Mesenchymal stem cell (in vitro differentiated cells and primary cell): Measurements from ENCODE around the gene ADAMTS17.
A peak's percentile ranks its signal among the peaks of the same experiment; 100 is the strongest.

ENCODE experiments used
- DNase-seq: peaks from one replicate; pipeline ENCODE4 v3.0.0-alpha.2; 2013
- H2AFZ ChIP-seq: one replicate; pipeline ENCODE4 v1.6.1; 2013; ENCODE audit warnings: low read depth, mild to moderate bottlenecking, control low read depth, inconsistent platforms, low read length, moderate library complexity
- H2AK5ac ChIP-seq: 2 replicates; pipeline ENCODE4 v1.6.1; 2013; ENCODE audit warnings: low read length, moderate library complexity, mild to moderate bottlenecking, inconsistent platforms; ENCODE audit not compliant: severe bottlenecking
- H2BK120ac ChIP-seq: one replicate; pipeline ENCODE4 v1.6.1; 2013; ENCODE audit warnings: low read depth, mild to moderate bottlenecking, inconsistent platforms, low read length, moderate library complexity
- H2BK12ac ChIP-seq, 2 experiments: one replicate each; pipeline ENCODE4 v1.6.1; 2013; ENCODE audit warnings: inconsistent platforms in 2 of 2, low read length in 2 of 2, mild to moderate bottlenecking in 2 of 2, moderate library complexity in 2 of 2, control low read depth in 1 of 2
- H2BK15ac ChIP-seq: one replicate; pipeline ENCODE4 v1.6.1; 2013; ENCODE audit warnings: mild to moderate bottlenecking, low read depth, inconsistent platforms; ENCODE audit not compliant: poor library complexity, severe bottlenecking
- H2BK5ac ChIP-seq: 2 replicates; pipeline ENCODE4 v1.6.1; 2013; ENCODE audit warnings: low read depth, mild to moderate bottlenecking, low read length, control low read depth, inconsistent platforms; ENCODE audit not compliant: poor library complexity, severe bottlenecking
- H3K14ac ChIP-seq, 2 experiments: one replicate each; pipeline ENCODE4 v1.6.1; 2013; ENCODE audit warnings: inconsistent platforms in 2 of 2, low read length in 2 of 2, control low read depth in 1 of 2, mild to moderate bottlenecking in 1 of 2, moderate library complexity in 1 of 2
- H3K18ac ChIP-seq, 2 experiments: one replicate each; pipeline ENCODE4 v1.6.1; 2013; ENCODE audit warnings: inconsistent platforms in 2 of 2, low read length in 2 of 2, control low read depth in 1 of 2, low read depth in 1 of 2, mild to moderate bottlenecking in 1 of 2
- H3K23ac ChIP-seq, 2 experiments: one replicate each; pipeline ENCODE4 v1.6.1; 2013; ENCODE audit warnings: inconsistent platforms in 2 of 2, low read length in 2 of 2, mild to moderate bottlenecking in 2 of 2, moderate library complexity in 2 of 2, control low read depth in 1 of 2
- H3K27ac ChIP-seq: 2 replicates; pipeline ENCODE4 v1.5.1; 2013; ENCODE audit warnings: mild to moderate bottlenecking, moderate library complexity, low read length, control low read depth, inconsistent platforms; ENCODE audit not compliant: poor library complexity, severe bottlenecking
- H3K27me3 ChIP-seq, 2 experiments: 2 replicates each; pipeline versions ENCODE4 v1.6.1 to v1.7.0; 2013; ENCODE audit warnings: low read length in 2 of 2, mild to moderate bottlenecking in 2 of 2, moderate library complexity in 2 of 2, control low read depth in 1 of 2, inconsistent platforms in 1 of 2; ENCODE audit not compliant: control insufficient read depth in 1 of 2, insufficient read depth in 1 of 2
- H3K36me3 ChIP-seq, 2 experiments: 2 replicates each; pipeline versions ENCODE4 v1.6.1 to v1.7.0; 2013; ENCODE audit warnings: low read length in 2 of 2, control low read depth in 1 of 2, inconsistent platforms in 1 of 2, low read depth in 1 of 2, mild to moderate bottlenecking in 1 of 2; ENCODE audit not compliant: insufficient read depth in 2 of 2, control insufficient read depth in 1 of 2
- H3K4ac ChIP-seq, 2 experiments: one replicate each; pipeline ENCODE4 v1.6.1; 2013; ENCODE audit warnings: inconsistent platforms in 2 of 2, low read length in 2 of 2, mild to moderate bottlenecking in 2 of 2, moderate library complexity in 2 of 2, control low read depth in 1 of 2, low read depth in 1 of 2
- H3K4me1 ChIP-seq: 2 replicates; pipeline ENCODE4 v1.6.1; 2013; ENCODE audit warnings: low read depth, low read length, control low read depth; ENCODE audit not compliant: control insufficient read depth, insufficient read depth
- H3K4me2 ChIP-seq: 2 replicates; pipeline ENCODE4 v1.6.1; 2013; ENCODE audit warnings: low read length, mild to moderate bottlenecking, inconsistent platforms; ENCODE audit not compliant: poor library complexity, severe bottlenecking
- H3K4me3 ChIP-seq, 2 experiments: 2 replicates each; pipeline versions ENCODE4 v1.5.1 to v1.7.0; 2013; ENCODE audit warnings: low read length in 2 of 2, mild to moderate bottlenecking in 2 of 2, control low read depth in 1 of 2, low read depth in 1 of 2; ENCODE audit not compliant: insufficient read depth in 1 of 2
- H3K79me1 ChIP-seq: replicated peaks from 2 replicates; pipeline ENCODE4 v1.6.1; 2013; ENCODE audit warnings: mild to moderate bottlenecking, control low read depth, low read length, inconsistent platforms; ENCODE audit not compliant: poor library complexity, severe bottlenecking
- H3K9ac ChIP-seq: 2 replicates; pipeline ENCODE4 v1.7.0; 2013; ENCODE audit warnings: mild to moderate bottlenecking, low read length, moderate library complexity
- H3K9me3 ChIP-seq: 2 replicates; pipeline ENCODE4 v1.7.0; 2013; ENCODE audit warnings: mild to moderate bottlenecking, low read length; ENCODE audit not compliant: control insufficient read depth
- H4K8ac ChIP-seq: one replicate; pipeline ENCODE4 v1.6.1; 2013; ENCODE audit warnings: inconsistent platforms, mild to moderate bottlenecking, low read length, moderate library complexity
- H4K91ac ChIP-seq: one replicate; pipeline ENCODE4 v1.6.1; 2013; ENCODE audit warnings: mild to moderate bottlenecking, low read length, inconsistent platforms
- WGBS: methylation state at CpG from one replicate; pipeline ENCODE4 v1.1.7; 2013; ENCODE audit warnings: mixed read lengths; 5-methylcytosine and 5-hydroxymethylcytosine counted together

The ADAMTS17 gene

DNA sequence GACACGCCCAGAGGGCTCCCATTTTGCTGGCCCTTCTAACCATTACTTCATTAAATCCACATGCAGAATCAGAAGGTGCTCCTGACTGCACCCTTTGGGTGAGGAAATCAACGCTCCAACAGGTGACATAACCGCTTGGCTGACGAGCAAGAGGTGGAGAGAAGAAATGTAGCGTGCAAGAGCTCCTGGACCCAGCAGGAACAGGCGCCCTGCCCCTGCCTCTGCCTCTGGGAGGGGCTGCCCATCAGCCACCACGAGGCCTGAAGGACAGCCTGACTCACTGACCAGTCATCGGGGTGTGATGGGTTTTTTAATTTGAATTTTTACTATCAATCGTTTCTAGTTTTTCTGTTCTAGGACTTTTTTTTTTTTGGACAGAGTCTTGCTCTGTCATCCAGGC, 218.2 kb downstream of the ADAMTS17 start:
- Histone ChIP-seq H3K4me3 (peak overlapping the region in 1 of 2 experiments; percentile 24), H4K91ac (no peak overlapping the region), H3K4me2 (no peak overlapping the region), H3K36me3 (no peaks in the 10 kb centered on the region), H2AK5ac (no peak overlapping the region), H3K79me1 (no peaks in the 10 kb centered on the region), H3K27me3 (no peaks in the 10 kb centered on the region), H3K4me1 (no peaks in the 10 kb centered on the region), H3K9ac (peak overlapping the region; percentile 63), H2BK120ac (no peak overlapping the region), H3K4ac (no peak overlapping the region), H3K23ac (no peak overlapping the region), H3K14ac (no peak overlapping the region), H4K8ac (no peak overlapping the region), H3K27ac (no peak overlapping the region), H3K18ac (no peak overlapping the region), H3K9me3 (peaks cover 34% of the 10 kb centered on the region), H2BK12ac (no peak overlapping the region), H2BK5ac (no peak overlapping the region), H2BK15ac (no peak overlapping the region), H2AFZ (no peak overlapping the region)
- WGBS: 82% methylated on average over 9 of the region's 9 CpGs
- DNase-seq: no peak

DNA sequence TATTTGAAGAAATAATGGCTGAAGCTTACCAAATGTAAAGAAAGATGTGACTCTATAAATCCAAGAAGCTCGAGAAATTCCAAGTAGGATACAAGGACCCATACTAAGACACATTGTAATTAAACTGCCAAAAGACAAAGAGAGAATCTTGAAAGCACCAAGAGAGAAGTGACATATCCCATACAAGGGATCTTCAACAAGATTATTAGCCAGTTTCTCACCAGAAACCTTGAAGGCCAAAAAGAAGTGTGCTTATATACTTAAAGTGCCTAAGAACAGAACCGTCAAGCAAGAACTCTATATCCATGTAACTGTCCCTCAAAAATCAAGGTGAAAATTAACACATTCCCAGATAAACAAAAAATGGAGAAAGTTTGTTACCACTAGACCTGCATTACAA, 220.5 kb downstream of the ADAMTS17 start:
- Histone ChIP-seq H2BK5ac (no peak overlapping the region), H4K91ac (no peak overlapping the region), H4K8ac (no peak overlapping the region), H3K4ac (no peak overlapping the region), H3K9ac (no peak overlapping the region), H2BK120ac (no peak overlapping the region), H3K4me3 (no peak overlapping the region), H3K4me1 (no peaks in the 10 kb centered on the region), H2BK15ac (no peak overlapping the region), H2AFZ (no peak overlapping the region), H3K36me3 (no peaks in the 10 kb centered on the region), H3K23ac (no peak overlapping the region), H2AK5ac (no peak overlapping the region), H3K27ac (no peak overlapping the region), H3K9me3 (peaks cover 34% of the 10 kb centered on the region), H2BK12ac (no peak overlapping the region), H3K4me2 (no peak overlapping the region), H3K27me3 (no peaks in the 10 kb centered on the region), H3K18ac (no peak overlapping the region), H3K14ac (no peak overlapping the region), H3K79me1 (no peaks in the 10 kb centered on the region)
- WGBS: 70% methylated on average over 2 of the region's 2 CpGs
- DNase-seq: no peak

DNA sequence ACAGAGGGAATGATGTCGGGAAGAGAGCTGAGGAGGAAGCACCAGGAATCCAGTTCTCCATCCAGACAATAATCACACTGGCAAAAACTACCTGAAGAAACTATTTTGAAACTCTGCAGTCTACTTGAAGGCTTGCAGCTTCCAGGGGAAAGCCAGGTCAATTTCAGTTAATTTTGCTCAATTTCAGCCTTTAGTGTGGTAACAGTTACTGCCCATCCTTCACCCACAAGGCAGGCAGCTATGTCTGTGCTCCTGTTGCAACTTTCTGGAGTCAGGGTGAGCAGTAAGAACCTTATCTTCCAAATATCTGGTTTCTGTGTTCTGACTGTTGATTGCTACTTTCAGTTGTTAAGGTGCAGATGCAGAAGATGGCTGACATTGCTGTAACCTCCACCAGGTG, 221.7 kb downstream of the ADAMTS17 start:
- no peak overlapping the region for H2BK15ac ChIP-seq
- H3K14ac ChIP-seq: no peak overlapping the region
- H2AFZ ChIP-seq: no peak overlapping the region
- no peak overlapping the region for H2BK5ac ChIP-seq
- DNase-seq: no peak
- peaks cover 34% of the 10 kb centered on the region for H3K9me3 ChIP-seq
- no peak overlapping the region for H3K9ac ChIP-seq
- no peak overlapping the region for H2BK12ac ChIP-seq
- no peak overlapping the region for H3K4ac ChIP-seq
- no peak overlapping the region for H2AK5ac ChIP-seq
- H3K4me3 ChIP-seq: no peak overlapping the region
- WGBS: 55% methylated on average over 1 of the region's 1 CpG
- no peak overlapping the region for H3K18ac ChIP-seq
- no peak overlapping the region for H4K8ac ChIP-seq
- no peak overlapping the region for H3K4me2 ChIP-seq
- H3K23ac ChIP-seq: no peak overlapping the region
- no peaks in the 10 kb centered on the region for H3K27me3 ChIP-seq
- H3K36me3 ChIP-seq: no peaks in the 10 kb centered on the region
- H3K4me1 ChIP-seq: peaks cover under 1% of the 10 kb centered on the region
- no peak overlapping the region for H4K91ac ChIP-seq
- H3K27ac ChIP-seq: no peak overlapping the region
- H3K79me1 ChIP-seq: no peaks in the 10 kb centered on the region
- H2BK120ac ChIP-seq: no peak overlapping the region

DNA sequence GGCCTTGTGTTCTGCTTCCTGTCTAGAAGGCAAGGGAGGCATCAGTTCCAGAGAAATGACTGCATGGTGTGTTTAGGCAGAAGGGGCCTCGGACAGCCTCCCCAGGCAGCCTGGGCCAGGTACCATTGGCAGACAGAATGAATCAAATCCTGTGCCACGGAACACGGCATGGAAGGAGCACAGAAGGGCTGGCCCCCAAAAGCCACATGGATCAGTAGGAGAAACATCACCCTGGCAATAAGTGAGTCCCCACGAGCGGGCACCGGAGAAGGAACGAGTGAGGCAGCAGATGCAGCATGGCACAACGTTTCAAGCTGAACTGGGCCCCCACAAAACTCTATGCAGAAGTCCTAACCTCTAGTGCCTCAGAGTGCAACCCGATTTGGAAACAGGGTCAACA, 223.2 kb downstream of the ADAMTS17 start:
- H3K18ac ChIP-seq: no peak overlapping the region
- H3K27ac ChIP-seq: no peak overlapping the region
- no peak overlapping the region for H3K4me2 ChIP-seq
- H3K27me3 ChIP-seq: no peaks in the 10 kb centered on the region
- no peak overlapping the region for H3K9ac ChIP-seq
- H3K9me3 ChIP-seq: peaks cover 34% of the 10 kb centered on the region
- no peak for DNase-seq
- H3K4me3 ChIP-seq: no peak overlapping the region
- H2BK15ac ChIP-seq: no peak overlapping the region
- H3K4me1 ChIP-seq: peaks cover 4% of the 10 kb centered on the region
- H3K79me1 ChIP-seq: no peaks in the 10 kb centered on the region
- no peak overlapping the region for H2AFZ ChIP-seq
- H3K14ac ChIP-seq: no peak overlapping the region
- H2BK120ac ChIP-seq: no peak overlapping the region
- no peaks in the 10 kb centered on the region for H3K36me3 ChIP-seq
- H2BK5ac ChIP-seq: no peak overlapping the region
- H3K4ac ChIP-seq: no peak overlapping the region
- H2AK5ac ChIP-seq: no peak overlapping the region
- no peak overlapping the region for H4K8ac ChIP-seq
- peak overlapping the region; percentile 46 for H4K91ac ChIP-seq
- H2BK12ac ChIP-seq: no peak overlapping the region
- 80% methylated on average over 8 of the region's 9 CpGs for WGBS
- H3K23ac ChIP-seq: no peak overlapping the region
